Stimulated activated CD4-positive, alpha-beta T cell treated with anti-CD3 and anti-CD28 coated beads, Interleukin-15, amount 100 ng/mL, for 48 hours (primary cell): ENCODE results near the gene GAB3.

Source experiments
- DNase-seq, 2 donors: peaks; one replicate each; pipeline ENCODE4 v3.0.0-alpha.2; 2020; ENCODE audit warnings: low read depth in 2 of 2

The GAB3 gene

GRCh38 chrX:154751203-154751668, 359 bp upstream of the GAB3 start:
- no peak for DNase-seq

DNA sequence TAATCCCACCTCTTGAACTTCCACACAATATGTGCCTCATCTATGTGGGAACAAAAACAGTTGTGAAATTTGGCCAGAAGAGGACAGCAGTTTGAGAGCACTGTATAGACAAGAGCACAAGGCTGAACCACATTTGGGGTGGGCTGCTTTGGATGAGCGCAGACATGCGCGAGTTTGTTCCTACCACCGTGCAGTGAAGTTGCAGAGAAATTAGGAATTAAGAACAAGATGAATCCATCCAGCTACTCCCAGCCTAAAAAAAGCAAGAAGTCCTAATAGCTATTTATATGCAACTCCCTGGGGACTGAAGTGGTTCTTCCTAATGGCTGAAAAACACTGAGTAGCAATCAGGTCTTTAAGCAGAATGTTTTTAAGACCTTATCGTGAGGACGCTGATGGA, 1.0 kb downstream of the GAB3 start:
- DNase-seq: no peak

DNA sequence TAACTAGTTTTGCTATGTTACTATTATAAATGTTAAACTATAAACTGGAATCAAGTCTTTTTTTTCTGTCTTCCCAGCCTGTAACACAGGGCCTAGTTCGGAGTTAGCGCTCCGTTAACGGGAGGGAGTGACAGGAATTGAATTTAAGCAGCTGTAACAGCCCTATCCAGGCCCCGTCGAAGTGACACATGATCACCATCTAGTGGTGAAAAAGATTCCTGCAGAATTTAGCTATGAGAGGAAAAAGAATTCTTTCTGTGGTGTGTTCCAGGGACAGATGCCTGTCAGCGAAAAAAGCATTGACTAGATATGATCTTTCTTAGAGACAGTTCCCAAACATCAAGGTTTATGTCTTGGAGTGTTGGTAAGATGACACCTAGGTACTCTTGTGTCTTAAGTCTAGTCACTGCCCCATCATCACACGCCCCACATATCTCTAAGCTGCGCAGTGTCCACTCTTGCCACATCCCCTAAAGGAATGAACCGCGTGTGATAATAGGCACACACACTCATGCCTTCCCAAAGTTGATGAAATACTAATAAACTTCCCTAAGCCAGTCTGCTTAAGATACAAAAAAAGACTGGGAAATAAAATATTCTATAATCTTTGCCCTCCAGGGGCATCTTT, 2.1 kb downstream of the GAB3 start:
- DNase-seq: peak in 1 of 2 donors; percentile 35

GRCh38 chrX:154742613-154743012, 8.3 kb downstream of the GAB3 start:
- DNase-seq: no peak

DNA sequence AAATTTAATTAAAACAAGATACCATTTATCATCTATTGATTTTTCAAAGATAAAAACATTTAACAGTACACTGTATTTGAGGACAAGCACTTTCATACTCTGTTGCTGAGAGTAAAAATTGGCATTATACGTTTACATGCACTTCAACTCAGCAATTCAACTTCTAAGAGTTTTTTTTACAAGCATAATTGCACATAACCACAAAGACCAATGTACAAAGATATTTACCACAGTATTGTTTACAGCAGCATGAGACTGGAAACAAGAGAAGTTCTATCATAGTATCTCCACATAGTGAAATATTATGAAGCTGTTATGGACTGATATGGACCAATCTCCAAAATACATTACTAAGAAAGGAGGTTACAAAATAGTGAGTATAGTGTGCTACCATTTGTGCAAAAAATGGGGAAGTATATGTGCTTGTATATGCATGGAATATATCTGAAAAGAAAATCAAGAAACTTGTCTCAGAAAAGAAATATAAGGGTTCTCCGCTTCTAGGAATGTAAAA, 10.9 kb downstream of the GAB3 start:
- no peak for DNase-seq

DNA sequence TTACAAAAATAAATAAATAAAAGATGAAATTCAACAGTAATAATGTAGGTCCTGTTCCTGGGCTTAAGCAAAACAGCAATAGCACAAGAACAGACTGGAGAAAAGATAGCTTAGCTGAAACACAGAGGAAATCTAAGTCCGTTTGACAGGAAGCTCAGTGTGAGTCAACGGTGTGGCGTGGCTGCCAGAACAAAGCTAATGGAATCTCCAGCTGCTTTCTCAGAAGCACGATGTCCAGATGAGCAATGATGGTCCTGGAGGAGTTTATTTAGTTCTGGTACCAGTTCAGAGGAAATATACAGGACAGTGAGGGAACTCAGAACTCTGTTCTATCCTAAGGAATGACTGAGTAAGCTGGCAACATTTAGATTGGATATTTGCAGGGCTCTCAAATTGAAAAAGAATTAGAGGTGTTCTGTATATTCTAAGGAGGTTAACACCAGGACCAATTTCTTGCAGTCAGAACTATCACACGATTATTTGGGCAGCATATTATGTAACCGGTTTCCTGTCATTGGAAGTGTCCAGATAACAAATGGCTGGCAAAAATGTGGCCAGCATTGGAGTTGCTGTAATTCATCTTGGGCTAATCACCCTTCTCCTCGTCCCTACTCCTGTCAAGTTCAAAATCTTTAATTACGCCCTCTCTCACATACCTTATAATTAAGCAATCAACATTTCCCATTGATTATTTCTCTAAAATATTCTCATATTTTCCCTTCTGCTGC, 12.7 kb downstream of the GAB3 start:
- DNase-seq: no peak

DNA sequence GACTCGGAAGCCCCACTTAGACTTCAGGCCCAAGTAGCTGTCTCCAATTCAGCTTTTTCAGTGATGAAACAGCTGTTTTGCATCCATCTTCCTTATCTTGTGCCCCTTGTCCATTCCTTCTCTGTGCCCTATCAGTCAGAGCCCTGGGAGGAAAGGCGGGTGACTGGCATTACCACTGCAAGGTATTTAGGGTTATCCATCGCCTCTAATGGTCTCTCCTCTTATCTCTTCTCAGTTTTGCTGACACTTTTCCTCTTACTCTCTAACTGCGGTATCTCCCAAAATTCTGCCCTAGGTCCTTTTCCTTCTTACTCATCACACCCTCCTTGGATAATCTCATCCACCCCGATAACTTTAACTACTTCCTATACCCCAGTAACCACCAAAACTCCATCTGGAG, 13.7 kb downstream of the GAB3 start:
- DNase-seq: no peak

GRCh38 chrX:154735695-154736393, 15.0 kb downstream of the GAB3 start:
- DNase-seq: no peak

DNA sequence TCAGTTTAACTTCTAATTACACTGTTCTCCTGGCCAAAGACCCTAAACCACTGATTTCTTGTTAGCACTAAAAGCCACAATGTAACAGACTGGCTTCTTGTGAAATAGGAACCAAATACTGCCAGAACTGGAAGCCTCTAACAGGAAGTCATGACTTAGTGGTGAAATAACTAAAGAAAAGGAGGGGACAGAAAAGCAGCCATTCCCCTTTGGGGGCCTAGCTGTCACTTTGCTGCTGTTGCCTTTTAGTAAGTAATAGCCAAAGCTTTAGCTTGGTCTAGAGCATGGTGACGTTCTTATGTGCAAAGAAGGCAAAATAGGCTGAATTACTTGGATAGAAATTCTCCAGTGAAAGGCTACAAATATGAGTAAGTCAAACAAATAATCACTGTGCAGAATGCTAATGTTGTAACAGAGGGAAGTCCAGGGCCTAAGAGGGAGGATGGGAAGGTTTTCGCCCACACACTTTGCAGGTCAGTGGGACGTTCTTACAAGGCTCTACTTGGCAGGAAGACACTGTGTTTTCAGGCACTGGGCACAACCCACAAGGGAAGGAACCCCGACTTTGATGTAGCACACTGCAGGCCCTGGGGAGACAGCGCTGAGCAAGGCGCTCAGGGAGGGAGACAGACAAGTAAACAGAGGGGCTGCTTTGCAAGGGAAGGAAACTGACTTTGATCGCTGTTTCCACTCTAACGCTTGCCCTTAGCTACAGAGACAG, 16.7 kb downstream of the GAB3 start:
- DNase-seq: no peak

- DNase-seq: no peak
Measured at GRCh38 chrX:154733066-154733425, 17.8 kb downstream of the GAB3 start.

GRCh38 chrX:154732421-154733065, 18.3 kb downstream of the GAB3 start:
- DNase-seq: no peak

- DNase-seq: no peak
Measured at GRCh38 chrX:154731881-154732280, 19.0 kb downstream of the GAB3 start.

GRCh38 chrX:154731184-154731583, 19.7 kb downstream of the GAB3 start:
- no peak for DNase-seq

DNA sequence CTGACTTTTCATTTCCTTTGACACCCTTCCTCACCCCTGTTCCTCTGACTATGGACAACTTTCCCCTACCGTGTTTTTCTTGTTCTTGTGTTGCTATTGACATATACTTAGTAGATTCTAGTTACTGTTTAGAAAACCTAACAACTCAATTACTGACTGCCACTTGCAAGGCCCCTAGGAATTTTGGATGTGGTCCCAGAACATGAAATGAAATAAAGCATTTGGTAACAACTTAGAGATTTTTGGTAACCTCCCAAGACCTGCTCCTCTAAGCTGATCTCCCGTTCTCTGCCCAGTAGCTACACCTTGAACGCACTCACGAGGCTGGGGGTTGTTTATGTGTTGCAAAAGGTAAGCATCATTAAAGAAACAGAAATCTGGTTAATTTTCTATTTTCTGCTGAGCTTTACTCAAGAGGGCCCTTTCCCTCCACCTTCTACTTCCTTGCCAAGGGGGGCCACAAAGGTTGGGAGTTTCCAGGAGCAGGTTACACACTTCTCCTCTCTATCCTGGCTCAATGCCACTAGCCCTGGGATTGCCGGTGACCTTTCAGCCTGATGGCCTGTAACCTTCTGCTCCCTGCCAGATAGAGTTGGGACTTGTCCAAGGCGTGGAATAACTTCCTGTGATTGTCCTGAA, 20.5 kb downstream of the GAB3 start:
- DNase-seq: no peak

DNA sequence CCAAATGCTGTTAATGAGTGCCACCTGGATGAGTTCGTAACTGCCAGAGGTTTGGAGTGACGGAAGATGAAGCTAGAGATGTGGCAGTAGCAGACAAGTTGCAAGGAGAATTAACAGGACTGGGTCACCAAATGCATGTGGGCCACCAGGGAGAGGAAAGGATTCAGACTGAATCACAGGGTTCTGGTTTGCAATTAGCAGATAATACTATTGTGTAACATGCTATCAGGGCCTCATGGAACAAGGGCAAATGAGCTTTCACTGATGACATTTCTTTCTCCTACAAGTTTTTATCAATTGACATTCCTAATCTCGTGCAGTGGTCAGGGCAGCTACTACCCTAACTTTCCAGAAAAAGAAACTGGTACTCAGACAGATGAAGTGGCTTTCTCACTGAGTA, 21.4 kb downstream of the GAB3 start:
- DNase-seq: no peak

GRCh38 chrX:154728431-154729190, 22.3 kb downstream of the GAB3 start:
- DNase-seq: no peak

DNA sequence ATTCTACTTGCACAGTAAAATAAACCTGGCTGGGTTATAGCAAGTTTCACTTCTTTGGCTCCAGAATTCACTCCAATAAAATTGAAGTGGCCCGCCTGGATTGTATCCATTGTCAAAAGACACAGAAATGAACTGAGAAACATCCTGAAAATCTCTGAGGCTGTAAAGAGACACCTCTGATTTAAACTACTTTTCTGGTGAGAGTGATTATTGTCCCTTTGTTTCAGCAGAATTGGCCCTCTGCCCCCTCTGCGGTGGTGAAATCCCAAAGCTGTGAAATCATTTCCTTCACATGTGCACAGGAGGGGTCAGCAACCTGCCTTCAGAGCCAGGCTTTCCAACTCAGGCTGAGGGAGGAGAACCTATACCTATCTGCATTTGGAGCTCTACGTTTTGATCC, 23.0 kb downstream of the GAB3 start:
- DNase-seq: no peak

GRCh38 chrX:154727418-154727817, 23.5 kb downstream of the GAB3 start:
- no peak for DNase-seq

DNA sequence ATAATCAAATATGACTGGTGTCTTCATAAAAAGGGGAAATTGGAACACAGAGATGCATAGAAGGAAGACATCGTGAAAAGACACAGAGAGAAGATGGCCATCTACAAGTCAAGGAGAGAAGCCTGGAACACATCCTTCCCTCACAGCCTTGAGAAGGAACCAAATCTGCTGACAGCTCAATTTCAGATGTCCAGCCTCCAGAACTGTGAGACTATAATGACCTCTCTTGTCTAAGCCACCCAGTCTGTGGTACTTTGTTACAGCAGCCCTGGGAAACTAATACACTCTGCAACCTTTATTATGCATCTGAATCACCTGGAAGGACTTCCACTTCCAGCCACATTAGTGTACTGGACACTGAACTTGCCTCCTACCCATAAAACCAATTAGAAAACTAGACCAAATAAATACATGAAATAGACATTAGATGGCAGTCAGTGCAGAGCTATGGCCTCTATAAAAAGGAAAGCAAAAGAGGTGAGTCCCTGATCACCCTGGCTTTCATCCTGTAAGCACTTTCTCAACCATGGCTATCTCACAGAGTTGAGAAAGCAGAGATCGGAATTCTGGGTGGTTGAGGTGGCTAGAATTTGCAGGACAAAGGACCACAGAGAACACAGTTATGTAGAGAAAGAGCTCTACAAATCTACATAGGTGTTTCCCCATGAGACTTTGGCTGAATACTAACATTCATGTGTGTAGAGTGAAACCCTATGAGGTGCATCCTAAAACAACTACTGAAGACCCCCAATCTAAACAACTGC, 25.7 kb downstream of the GAB3 start:
- DNase-seq: no peak

GRCh38 chrX:154721155-154721554, 29.7 kb downstream of the GAB3 start:
- no peak for DNase-seq
